GM18499 (cell line): Measurements from ENCODE around the gene PIEZO2.

ENCODE experiments used
- ATAC-seq: cut with Tn5 transposase; IDR thresholded peaks from one replicate; pipeline ENCODE4 v1.9.1; 2021; ENCODE audit warnings: moderate number of reproducible peaks; ENCODE audit not compliant: insufficient read depth, unreplicated experiment

The PIEZO2 gene

DNA sequence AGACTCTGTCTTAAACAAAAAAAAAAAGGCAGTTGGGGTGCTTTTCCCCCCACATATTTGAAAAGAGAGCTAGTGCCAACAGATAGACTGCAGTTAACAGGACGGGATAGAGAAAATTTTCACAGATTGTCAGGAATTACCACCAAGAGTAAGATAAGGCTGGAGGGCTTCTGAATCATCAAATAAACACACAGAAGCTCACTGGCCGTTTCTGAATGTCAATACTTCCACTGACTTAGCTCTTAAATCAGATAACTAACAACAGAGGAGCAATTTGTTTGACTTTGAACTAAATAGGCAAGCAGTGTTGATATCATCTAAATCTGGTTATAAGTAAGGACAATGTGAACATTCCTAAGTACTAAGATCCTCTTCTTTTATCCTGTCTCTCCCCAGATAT lies 34.7 kb downstream of the PIEZO2 start:
- no peak for ATAC-seq

DNA sequence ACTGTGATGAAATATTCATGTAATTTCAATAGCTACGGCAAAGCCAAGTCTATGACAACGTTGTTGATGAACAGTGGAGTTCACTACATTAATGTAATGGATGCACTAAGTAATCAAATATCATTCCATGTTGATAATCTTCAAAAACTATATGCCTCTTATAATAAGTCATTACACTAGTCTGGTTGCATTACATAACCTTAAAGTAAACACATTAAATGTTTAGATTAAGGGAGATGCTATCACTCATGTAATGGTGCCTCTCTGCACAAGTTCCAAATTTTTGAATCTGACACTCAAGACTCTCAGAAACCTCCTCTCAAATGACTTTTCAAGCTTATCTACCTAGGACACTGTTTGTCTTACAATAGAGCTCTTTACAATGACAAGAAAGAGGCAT lies 35.4 kb downstream of the PIEZO2 start:
- no peak for ATAC-seq

- no peak for ATAC-seq
These were observed 36.3 kb downstream of the PIEZO2 start for GRCh38 chr18:11113046-11113548.

GRCh38 chr18:11112286-11112685 lies 37.1 kb downstream of the PIEZO2 start:
- no peak for ATAC-seq

DNA sequence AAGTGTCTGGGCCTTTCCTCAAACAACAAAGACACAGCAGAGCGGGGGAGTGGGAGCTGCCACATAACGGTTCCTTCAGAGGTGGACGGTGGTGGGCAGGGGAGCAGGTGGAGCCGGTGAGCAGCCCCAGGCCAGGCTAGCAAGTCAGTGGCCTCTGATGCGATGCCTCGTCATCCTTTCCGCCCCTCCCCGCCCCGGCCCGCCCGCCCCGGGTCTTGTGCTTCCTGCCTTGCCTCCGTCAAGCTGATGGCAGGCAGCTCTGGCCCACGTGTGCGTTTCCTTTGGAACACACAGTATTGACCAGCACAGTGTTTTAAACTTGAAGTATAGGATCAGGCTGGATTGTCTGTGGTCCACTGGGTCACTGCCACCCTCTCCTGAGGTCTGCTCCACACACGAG lies 38.9 kb downstream of the PIEZO2 start:
- no peak for ATAC-seq

DNA sequence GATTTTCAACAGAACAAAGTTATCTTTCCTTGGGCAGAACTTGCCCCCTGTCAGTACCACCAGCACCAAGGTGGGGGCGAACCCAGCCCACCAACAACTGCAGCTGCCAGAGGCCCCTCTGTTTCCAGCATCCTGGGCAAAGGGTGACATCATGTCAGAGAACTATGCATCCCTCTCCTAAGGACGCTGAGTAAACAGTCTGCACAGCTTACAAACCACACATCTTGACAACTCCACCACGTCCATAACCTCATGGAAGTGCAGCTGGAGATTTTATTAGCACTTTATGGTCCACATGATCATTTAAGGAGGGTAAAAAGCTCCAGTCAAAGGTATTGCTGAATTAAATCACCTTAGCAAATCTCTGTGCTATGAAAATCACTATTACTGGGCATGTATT lies 40.4 kb downstream of the PIEZO2 start:
- ATAC-seq, result no peak

GRCh38 chr18:11106894-11107293 lies 42.5 kb downstream of the PIEZO2 start:
- ATAC-seq, result no peak

- no peak for ATAC-seq
These were observed 43.9 kb downstream of the PIEZO2 start for GRCh38 chr18:11105463-11105862.

DNA sequence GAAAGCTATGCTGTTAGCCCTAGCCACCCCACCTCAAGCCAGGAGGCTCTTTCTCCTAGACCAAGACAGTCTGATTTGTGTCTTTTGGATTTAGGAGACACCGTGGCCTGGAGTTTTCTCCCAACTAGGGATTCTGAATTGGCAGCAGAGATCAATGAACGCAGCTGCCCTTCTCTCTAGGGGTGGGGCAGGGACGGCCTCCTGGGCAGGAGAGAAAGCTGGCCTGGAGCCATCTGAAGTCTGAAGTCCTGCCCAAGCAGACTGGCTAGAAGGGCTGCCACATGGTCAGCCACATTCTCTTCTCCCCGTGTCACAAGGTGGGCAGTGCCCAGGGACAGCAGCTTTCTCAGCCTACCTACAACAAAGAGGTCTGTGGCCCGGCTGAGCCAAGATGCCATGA lies 45.1 kb downstream of the PIEZO2 start:
- ATAC-seq, result no peak

- no peak for ATAC-seq
These were observed 52.3 kb downstream of the PIEZO2 start for GRCh38 chr18:11096839-11097750.

DNA sequence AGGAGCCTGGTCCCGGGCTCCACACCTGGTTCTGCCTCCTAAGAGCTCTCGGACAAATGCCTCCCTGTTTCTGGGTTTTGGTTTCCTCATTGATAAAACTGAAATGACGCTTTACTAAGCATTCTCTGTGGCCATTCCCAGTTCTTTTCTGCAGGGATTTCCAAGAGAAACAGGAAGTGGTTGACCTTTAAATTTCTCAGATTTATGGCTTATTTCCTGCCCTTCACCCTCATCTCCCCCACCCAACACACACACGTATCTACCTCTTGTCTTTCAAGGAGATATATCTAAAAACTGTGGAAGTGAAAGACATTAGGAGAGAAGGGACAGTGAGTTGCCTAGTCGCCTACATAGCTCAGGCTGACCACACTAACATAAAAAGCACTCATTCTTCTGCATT lies 53.0 kb downstream of the PIEZO2 start:
- no peak for ATAC-seq

DNA sequence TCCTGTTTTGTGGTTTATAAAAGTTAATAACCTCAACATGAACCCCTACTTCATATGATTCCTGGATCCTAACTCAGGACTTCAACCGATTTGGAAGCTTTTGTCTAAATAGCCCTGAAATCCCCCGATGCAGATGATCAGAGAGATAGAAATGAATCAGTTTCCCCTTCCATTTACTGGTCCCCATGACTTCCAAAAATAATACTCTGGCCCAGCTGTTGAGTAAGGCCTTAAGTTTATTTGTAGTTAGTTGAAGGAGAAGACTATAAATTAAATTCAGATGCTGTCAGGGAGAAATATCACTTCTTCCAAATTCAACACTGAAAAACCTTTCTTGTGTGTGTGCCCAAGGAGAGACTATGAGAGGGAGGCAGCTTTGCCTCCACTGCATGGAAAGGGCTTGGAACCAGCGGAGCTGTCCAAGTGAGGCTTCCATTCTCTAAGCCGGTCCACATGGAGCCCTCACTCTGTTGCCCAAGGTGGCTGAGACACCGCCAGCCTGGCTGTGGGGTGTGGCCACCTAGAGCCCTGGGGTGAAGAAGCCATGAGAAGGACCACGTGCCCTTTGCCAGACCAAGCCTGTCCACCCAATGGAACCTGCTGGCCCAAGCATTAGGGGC lies 53.6 kb downstream of the PIEZO2 start:
- ATAC-seq, result no peak

GRCh38 chr18:11095211-11095610 lies 54.2 kb downstream of the PIEZO2 start:
- ATAC-seq, result no peak

- no peak for ATAC-seq
These were observed 57.6 kb downstream of the PIEZO2 start for GRCh38 chr18:11091746-11092145.

- ATAC-seq, result no peak
These were observed 59.2 kb downstream of the PIEZO2 start for GRCh38 chr18:11089931-11090715.

- no peak for ATAC-seq
These were observed 68.3 kb downstream of the PIEZO2 start for GRCh38 chr18:11081009-11081532.

GRCh38 chr18:11078491-11078890 lies 70.9 kb downstream of the PIEZO2 start:
- no peak for ATAC-seq

- no peak for ATAC-seq
These were observed 71.7 kb downstream of the PIEZO2 start for GRCh38 chr18:11077548-11078187.

- no peak for ATAC-seq
These were observed 74.5 kb downstream of the PIEZO2 start for GRCh38 chr18:11074889-11075288.

GRCh38 chr18:11073971-11074370 lies 75.4 kb downstream of the PIEZO2 start:
- ATAC-seq, result no peak
